ENCODE data around the gene UBAC1. TPM values are rescaled to one million over a fixed set of nuclear protein-coding genes. Genes with fewer than 3 reads are reported as not detected.

UBAC1 gene
- total and polyA plus RNA-seq, 4 donors = 16.2 to 115 (median 16.4) TPM

DNA sequence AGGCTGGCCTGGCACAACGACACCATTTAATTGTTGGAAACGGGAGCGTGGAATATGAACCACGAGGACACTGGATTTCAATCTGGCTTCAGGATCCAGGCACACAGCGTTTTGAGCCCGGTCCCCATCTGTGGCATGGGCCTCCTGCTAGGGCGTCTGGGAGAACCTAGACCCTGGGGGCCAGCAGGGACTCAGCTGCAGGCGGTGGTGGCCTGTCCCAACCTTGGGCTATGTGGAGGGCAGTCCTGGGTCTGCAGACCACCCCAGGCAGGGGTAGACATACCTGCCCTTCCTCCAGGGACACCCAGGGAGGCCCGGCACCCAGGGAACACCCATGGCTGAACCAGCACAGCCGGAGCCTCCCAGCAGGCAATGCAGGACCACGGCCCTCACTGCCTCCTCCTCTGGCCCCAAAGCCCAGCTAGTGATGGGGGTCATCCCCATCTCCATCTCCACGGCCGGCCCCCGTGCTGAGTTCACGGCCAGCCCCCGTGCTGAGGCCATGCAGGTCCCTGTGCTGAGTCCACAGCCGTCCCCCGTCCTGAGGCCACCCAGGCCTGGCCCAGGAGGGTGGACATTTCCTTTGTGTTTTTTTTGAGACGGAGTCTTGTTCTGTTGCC is 18.5 kb upstream of the UBAC1 start:
- TF ChIP-seq RXRA (IDR thresholded peaks at IDR 0.05) (no peak), GABPA (IDR thresholded peaks at IDR 0.05 in 1 of 2, conservative IDR thresholded peaks at IDR 0.05 in 1 of 2) (no peak), SP1 (IDR thresholded peaks at IDR 0.05) (no peak), REST (IDR thresholded peaks at IDR 0.05) (no peak), HNF4G (IDR thresholded peaks at IDR 0.05) (no peak), FOXA2 (IDR thresholded peaks at IDR 0.05) (no peak), CTCF (IDR thresholded peaks at IDR 0.05; ENCODE audit: low read depth, low read length, missing input control) (no peak), EGR1 (IDR thresholded peaks at IDR 0.05; ENCODE audit: low read depth in 2 of 2) (no peak), FOXA1 (IDR thresholded peaks at IDR 0.05) (no peak), JUND (IDR thresholded peaks at IDR 0.05) (no peak), RAD21 (IDR thresholded peaks at IDR 0.05) (no peak), ATF3 (IDR thresholded peaks at IDR 0.05) (no peak), NR2F2 (IDR thresholded peaks at IDR 0.05) (no peak), YY1 (IDR thresholded peaks at IDR 0.05) (no peak)
- TF ChIP-seq, protein P1, sequence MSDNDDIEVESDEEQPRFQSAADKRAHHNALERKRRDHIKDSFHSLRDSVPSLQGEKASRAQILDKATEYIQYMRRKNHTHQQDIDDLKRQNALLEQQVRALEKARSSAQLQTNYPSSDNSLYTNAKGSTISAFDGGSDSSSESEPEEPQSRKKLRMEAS (IDR thresholded peaks at IDR 0.05) = no peak
- 80% methylated on average over 19 of the region's 19 CpGs for WGBS
- Histone ChIP-seq H3K36me3 (ENCODE audit: control insufficient read depth in 4 of 4, insufficient read depth in 3 of 4, low read depth in 1 of 4, low read length in 3 of 4) (no peaks in the 10 kb centered on the region), H3K4me1 (ENCODE audit: control insufficient read depth in 4 of 4, insufficient read depth in 4 of 4, low read length in 3 of 4) (no peaks in the 10 kb centered on the region), H3K9ac (ENCODE audit: low read depth in 1 of 2, low read length in 2 of 2) (no peak overlapping the region), H3K27ac (ENCODE audit: low read depth in 1 of 2, low read length in 2 of 2) (no peak overlapping the region), H3K4me3 (ENCODE audit: low read depth in 1 of 3, low read length in 3 of 3) (no peak overlapping the region), H3K9me3 (ENCODE audit: control insufficient read depth in 4 of 4, low read length in 3 of 4) (no peaks in the 10 kb centered on the region), H3K27me3 (ENCODE audit: control insufficient read depth in 4 of 4, insufficient read depth in 4 of 4, low read length in 3 of 4) (no peaks in the 10 kb centered on the region)
- DNase-seq (ENCODE audit: low spot score) = no peak

DNA sequence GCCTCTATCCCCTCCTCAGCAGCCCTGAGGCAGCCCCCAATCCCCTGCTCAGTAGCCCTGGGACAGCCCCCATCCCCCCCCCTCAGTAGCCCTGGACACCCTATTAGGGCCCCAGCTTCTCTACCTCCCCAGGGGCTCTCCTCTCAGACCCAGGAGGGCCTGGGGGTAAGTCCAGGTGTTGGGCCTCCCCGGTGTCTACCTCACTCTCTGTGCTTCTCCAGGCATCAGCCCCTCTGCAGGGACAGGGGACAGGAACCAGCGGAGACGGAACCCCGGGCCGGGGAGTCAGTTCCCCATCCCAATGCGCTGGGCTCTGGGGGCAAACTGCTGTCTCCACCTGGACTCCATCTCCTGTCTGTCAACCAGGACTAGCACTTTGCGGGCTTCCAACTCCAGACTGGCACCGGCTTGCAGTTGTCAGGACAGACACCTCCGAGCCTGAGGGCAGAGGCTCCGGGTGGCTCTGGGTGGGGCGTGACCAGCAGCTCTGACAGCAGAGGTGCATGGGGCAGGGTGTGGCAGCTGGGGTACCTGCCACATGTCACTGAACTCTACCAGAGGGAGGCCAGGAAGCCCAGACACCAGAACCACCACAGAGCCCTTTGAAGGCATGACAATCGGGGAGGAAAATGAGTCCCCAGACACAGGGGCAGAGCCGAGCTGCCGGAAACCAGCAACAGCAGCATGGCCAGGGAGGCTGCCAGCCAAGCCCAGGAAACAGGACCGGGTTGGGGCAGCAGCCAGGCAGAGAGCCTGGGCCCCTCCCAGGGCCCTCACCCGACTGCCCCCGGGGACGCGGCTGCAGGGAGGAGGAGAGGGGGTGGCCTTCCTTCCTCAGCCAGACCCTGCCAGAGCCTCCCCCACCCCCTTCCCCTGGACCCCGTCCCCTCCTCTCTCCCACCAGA is 17.7 kb upstream of the UBAC1 start:
- no peak overlapping the region for H3K27ac ChIP-seq (ENCODE audit: low read depth in 1 of 2, low read length in 2 of 2)
- no peak for TF ChIP-seq GABPA (IDR thresholded peaks at IDR 0.05 in 1 of 2, conservative IDR thresholded peaks at IDR 0.05 in 1 of 2)
- no peak for TF ChIP-seq EGR1 (IDR thresholded peaks at IDR 0.05; ENCODE audit: low read depth in 2 of 2)
- no peak for TF ChIP-seq CTCF (IDR thresholded peaks at IDR 0.05; ENCODE audit: low read depth, low read length, missing input control)
- TF ChIP-seq ZBTB33 (IDR thresholded peaks at IDR 0.05) = no peak
- no peak for TF ChIP-seq ATF3 (IDR thresholded peaks at IDR 0.05)
- no peak for TF ChIP-seq RAD21 (IDR thresholded peaks at IDR 0.05)
- TF ChIP-seq JUND (IDR thresholded peaks at IDR 0.05) = no peak
- TF ChIP-seq TAF1 (conservative IDR thresholded peaks at IDR 0.05) = no peak
- TF ChIP-seq YY1 (IDR thresholded peaks at IDR 0.05) = no peak
- no peak for TF ChIP-seq FOXA2 (IDR thresholded peaks at IDR 0.05)
- TF ChIP-seq RXRA (IDR thresholded peaks at IDR 0.05) = no peak
- no peak for TF ChIP-seq NR2F2 (IDR thresholded peaks at IDR 0.05)
- no peak for TF ChIP-seq SP1 (IDR thresholded peaks at IDR 0.05)
- no peak for TF ChIP-seq FOXA1 (IDR thresholded peaks at IDR 0.05)
- no peak for TF ChIP-seq HNF4A (conservative IDR thresholded peaks at IDR 0.05)
- TF ChIP-seq, protein P1 (IDR thresholded peaks at IDR 0.05) = no peak

More for the DNA sequence above, 17.7 kb upstream of the UBAC1 start:
- Histone ChIP-seq H3K4me1 (ENCODE audit: control insufficient read depth in 4 of 4, insufficient read depth in 4 of 4, low read length in 3 of 4) (no peaks in the 10 kb centered on the region), H3K36me3 (ENCODE audit: control insufficient read depth in 4 of 4, insufficient read depth in 3 of 4, low read depth in 1 of 4, low read length in 3 of 4) (no peaks in the 10 kb centered on the region), H3K4me3 (ENCODE audit: low read depth in 1 of 3, low read length in 3 of 3) (no peak overlapping the region), H3K9me3 (ENCODE audit: control insufficient read depth in 4 of 4, low read length in 3 of 4) (no peaks in the 10 kb centered on the region), H3K27me3 (ENCODE audit: control insufficient read depth in 4 of 4, insufficient read depth in 4 of 4, low read length in 3 of 4) (no peaks in the 10 kb centered on the region), H3K9ac (ENCODE audit: low read depth in 1 of 2, low read length in 2 of 2) (no peak overlapping the region)
- WGBS = 53% methylated on average over 20 of the region's 20 CpGs
- DNase-seq (ENCODE audit: low spot score) = no peak

All from liver (tissue), 9 donors.